ENCODE measurements around the gene SERPINB5. TPM values are rescaled to one million over a fixed set of nuclear protein-coding genes. Genes with fewer than 3 reads are reported as not detected.

SERPINB5 gene
- total and polyA plus RNA-seq, 2 of the 13 experiments (the other 11 are each of a cell fraction or from before 2014, with no cell fraction given) = not detected

GRCh38 chr18:63444580-63444979 lies 32.2 kb upstream of the SERPINB5 start:
- H4K20me1 ChIP-seq (ENCODE audit: insufficient read depth, low read length) = no peaks in the 10 kb centered on the region
- H3K4me3 ChIP-seq (replicated peaks in 1 of 3; ENCODE audit: insufficient read depth in 1 of 3, low read depth in 2 of 3, low read length in 3 of 3) = no peak overlapping the region
- no peaks in the 10 kb centered on the region for H3K27me3 ChIP-seq (ENCODE audit: control insufficient read depth in 1 of 2, insufficient read depth in 2 of 2, low read length in 2 of 2)
- no peak overlapping the region for H3K4me2 ChIP-seq (ENCODE audit: low read depth, low read length)
- intact Hi-C loops (cut with micrococcal nuclease; ENCODE audit: unreplicated experiment) (no loop called here), in situ Hi-C loops (cut with HindIII; ENCODE audit: extremely low pct_ligation_motif_present, low pct_unique_long_range_greater_than_20kb) (loop anchor here (10.0 kb wide), 1 partner anchor 310 kb away; no protein-coding TSS in a partner anchor)
- ATAC-seq (no peak), FAIRE-seq (no peak), DNase-seq (ENCODE audit: low spot score) (no peak)
- no TSS peak for BruUV-seq (replicated peaks)
- H3K79me2 ChIP-seq (ENCODE audit: insufficient read depth, low read length) = no peaks in the 10 kb centered on the region
- WGBS (ENCODE audit: low lambda C conversion rate) = 41% methylated on average over 6 of the region's 6 CpGs
- no peak overlapping the region for H2AFZ ChIP-seq (ENCODE audit: low read length)
- H3K36me3 ChIP-seq (replicated peaks in 1 of 2; ENCODE audit: control insufficient read depth in 1 of 2, insufficient read depth in 2 of 2, low read length in 2 of 2) = no peaks in the 10 kb centered on the region
- H3K27ac ChIP-seq (ENCODE audit: extremely low read length, insufficient read depth, low read length) = no peak overlapping the region
- ChIA-PET POLR2A (no interaction called here), CTCF (ENCODE audit: low intra/inter-chr PET ratio, low total read pairs) (no interaction called here)
- H3K9ac ChIP-seq (ENCODE audit: insufficient read depth, low read depth, low read length) = no peak overlapping the region
- H3K9me3 ChIP-seq (ENCODE audit: low read length) = no peaks in the 10 kb centered on the region
- TF ChIP-seq BRD4 (CRISPR knock-in tag; IDR thresholded peaks at IDR 0.05) (no peak), DMTF1 (CRISPR knock-in tag; IDR thresholded peaks at IDR 0.05) (no peak), ZNF678 (CRISPR knock-in tag; IDR thresholded peaks at IDR 0.05) (no peak), ZNF597 (CRISPR knock-in tag; IDR thresholded peaks at IDR 0.05) (no peak), ZBTB3 (CRISPR knock-in tag; IDR thresholded peaks at IDR 0.05; ENCODE audit: borderline replicate concordance, low read depth) (no peak), ZNF276 (CRISPR knock-in tag; IDR thresholded peaks at IDR 0.05; ENCODE audit: low read depth) (no peak), KDM3A (CRISPR knock-in tag; IDR thresholded peaks at IDR 0.05; ENCODE audit: low read depth) (no peak), ZNF772 (CRISPR knock-in tag; IDR thresholded peaks at IDR 0.05) (no peak), ZNF564 (CRISPR knock-in tag; IDR thresholded peaks at IDR 0.05) (no peak), GPN1 (CRISPR knock-in tag; IDR thresholded peaks at IDR 0.05; ENCODE audit: borderline replicate concordance) (no peak), MYC (CRISPR knock-in tag; IDR thresholded peaks at IDR 0.05; ENCODE audit: borderline replicate concordance) (no peak), ZC3H4 (CRISPR knock-in tag; IDR thresholded peaks at IDR 0.05; ENCODE audit: borderline replicate concordance) (no peak), MAFG (CRISPR knock-in tag; IDR thresholded peaks at IDR 0.05) (no peak), RFX3 (CRISPR knock-in tag; IDR thresholded peaks at IDR 0.05) (no peak), JUN (CRISPR knock-in tag; IDR thresholded peaks at IDR 0.05) (no peak), ZNF367 (CRISPR knock-in tag; IDR thresholded peaks at IDR 0.05; ENCODE audit: borderline replicate concordance) (no peak), CEBPZ (IDR thresholded peaks at IDR 0.05; ENCODE audit: low read length) (no peak)
- no peaks in the 10 kb centered on the region for H3K4me1 ChIP-seq (ENCODE audit: insufficient read depth, low read length)
